Heart left ventricle (tissue), 13 donors: ENCODE measurements around the gene DDX47.

Experiments used
- CTCF ChIP-seq, 12 donors: fragments of 200-600 bp; sonication (generic) in 4 of 12; IDR thresholded peaks; one replicate each; pipeline versions ENCODE4 v1.5.0 to v1.8.0; 2018 to 2022; ENCODE audit warnings: antibody characterized with exemption in 12 of 12, mild to moderate bottlenecking in 5 of 12
- POLR2A ChIP-seq, 2 donors: fragments of 450-650 bp; IDR thresholded peaks; one replicate each; pipeline ENCODE4 v1.6.1; 2017; ENCODE audit warnings: antibody characterized with exemption in 2 of 2, mild to moderate bottlenecking in 2 of 2, moderate library complexity in 2 of 2
- donor health status: ischemic (EF 13 %, LVEDD 7.1; RV severe dilation, severe dysfunction).
- donor health status: DM: no; HTN: yes; CAD: no.
- donor health status: DM: no; HTN: no; CAD: no.
- donor health status: ischemic (EF 25% LVEDD 6.9; RV normal size, moderate dysfunction).
- donor health status: ischemic (EF 25% LVEDD 5.7; RV mildly dilated, moderate dysfunction).
- donor health status: ischemic (EF 35%, LVEDD 5.7; RV mildly dilated, moderate dysfunction).
- donor health status: nonischemic (EF 11% LVEDD 7.7; RV severe dilation, severe dysfunction).
- donor health status: DM: yes; HTN: yes; CAD: no.
- donor health status: PGD.
- donor health status: ischemic (EF 29% LVEDD 5.4; RV normal size, mild dysfunction).
- donor health status: nonischemic (EF 23%, LVEDD 6.1; RV moderate dilation, normal function).

- TF ChIP-seq CTCF (IDR thresholded peaks at IDR 0.05) (no peak), POLR2A (IDR thresholded peaks at IDR 0.05) (no peak)
Observed at GRCh38 chr12:12821975-12822374, 8.8 kb downstream of the DDX47 start.
